Measurements from ENCODE around the gene STK26. TPM values are rescaled to one million over a fixed set of nuclear protein-coding genes. Genes with fewer than 3 reads are reported as not detected.
"Not testable (repeated sequence)": the region's sequence is repeated elsewhere in the genome, so short reads cannot be mapped to it uniquely, and the experiment has no call there.

Gene STK26
- total RNA-seq (2014; rRNA removed; shearing (Covaris generic)): 209 and 240 TPM in 2 replicates

DNA sequence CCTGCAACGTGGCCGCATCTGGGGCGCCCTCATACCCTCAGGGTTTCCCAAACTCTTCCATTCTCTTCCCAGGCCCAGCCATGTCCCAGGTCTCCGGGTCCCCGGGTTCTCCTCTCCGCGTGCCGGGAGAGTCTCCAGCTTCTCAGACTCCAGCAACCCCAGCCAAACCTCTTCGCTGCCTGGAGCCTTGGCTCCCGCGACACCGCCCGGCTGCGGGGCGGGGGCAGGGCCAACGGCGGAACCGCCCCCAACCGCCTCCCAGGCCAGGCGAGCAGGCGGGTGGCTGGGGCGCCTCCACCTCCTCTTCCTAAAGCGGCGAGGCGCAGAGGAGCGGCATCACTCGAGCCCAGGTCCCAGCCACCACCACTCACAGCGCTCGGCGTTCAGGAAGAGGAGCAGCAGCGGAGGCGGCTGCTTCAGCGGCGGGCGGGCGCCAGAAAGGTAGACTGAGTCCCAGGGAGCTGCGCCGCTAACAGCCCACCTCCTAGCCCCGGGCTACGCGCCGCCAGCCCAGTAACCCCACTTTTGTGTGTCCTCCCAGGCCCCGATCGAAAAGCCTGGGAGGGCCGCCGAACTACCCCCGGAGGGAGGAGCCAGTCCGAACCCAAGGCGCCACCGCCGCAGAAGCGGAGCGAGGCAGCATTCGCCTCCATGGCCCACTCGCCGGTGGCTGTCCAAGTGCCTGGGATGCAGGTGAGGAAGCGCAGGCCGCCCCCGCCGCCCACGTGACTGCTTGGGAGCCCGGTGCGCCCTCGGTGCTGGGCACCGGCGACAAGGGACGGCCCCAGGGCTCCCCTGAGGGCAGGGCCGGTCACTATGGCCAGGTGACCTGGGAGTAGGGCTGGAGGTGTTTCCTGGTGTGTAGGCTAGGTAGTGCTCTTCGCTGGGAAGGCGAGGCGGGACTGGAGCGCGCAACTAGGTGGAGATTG lies at the start of gene STK26:
Gene STK26 (plus strand): TSS at position 336 of the 929 bp plus-strand sequence. CDS start 316 bp downstream, at position 652.
- peak within 1 kb of the TSS; percentile 87 for H3K4me3 ChIP-seq (ENCODE audit: insufficient read depth, low read depth, low read length)
- H3K27me3 ChIP-seq (ENCODE audit: control insufficient read depth, insufficient read depth, low read length): no peaks in the 10 kb centered on the region
- peak; percentile 92 for DNase-seq
- no peaks in the 10 kb centered on the region for H3K36me3 ChIP-seq (replicated peaks; ENCODE audit: control insufficient read depth, insufficient read depth, low read length)

DNA sequence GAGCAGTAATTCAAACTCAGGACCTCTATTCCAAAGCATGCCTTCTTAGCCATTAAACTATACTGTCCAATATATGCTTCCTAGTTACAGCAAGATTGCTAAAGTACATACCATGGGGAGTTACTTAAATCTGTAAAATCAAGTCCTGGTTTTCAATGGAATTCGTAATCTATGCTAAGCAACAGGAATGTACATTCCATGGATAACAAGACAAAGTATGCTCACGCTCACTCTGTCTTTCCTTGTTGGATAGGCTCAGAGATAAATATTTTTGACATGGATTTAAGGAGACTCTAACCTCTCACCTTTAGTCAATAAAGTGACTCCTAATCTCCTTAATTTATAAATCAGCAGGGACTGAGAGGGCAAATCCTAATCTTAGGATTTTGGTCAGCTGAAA lies 47.3 kb upstream of the STK26 start:
- H3K4me3 ChIP-seq (ENCODE audit: insufficient read depth, low read depth, low read length): no peak overlapping the region
- no peaks in the 10 kb centered on the region for H3K36me3 ChIP-seq (replicated peaks; ENCODE audit: control insufficient read depth, insufficient read depth, low read length)
- no peak for DNase-seq
- H3K27me3 ChIP-seq (ENCODE audit: control insufficient read depth, insufficient read depth, low read length): no peaks in the 10 kb centered on the region

DNA sequence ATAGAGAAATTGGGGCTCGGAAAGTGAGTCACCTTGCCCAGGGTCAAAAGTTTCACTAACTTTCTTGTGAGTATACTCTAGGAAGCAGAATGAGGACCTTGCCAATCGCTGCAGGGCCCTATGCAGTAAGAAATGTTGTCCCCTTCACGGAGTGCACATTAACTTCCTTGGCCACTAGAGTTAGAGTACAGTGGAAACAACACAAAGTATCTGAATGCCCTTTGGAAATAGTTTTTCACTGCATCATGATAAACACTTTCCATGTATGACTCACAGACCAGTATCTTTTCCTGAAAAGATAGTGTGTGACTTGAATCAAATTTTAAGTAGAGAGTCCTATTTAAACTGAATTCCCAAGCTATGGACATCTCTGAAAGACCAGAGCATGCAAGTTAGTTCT lies 45.5 kb upstream of the STK26 start:
- Histone ChIP-seq H3K4me3 (ENCODE audit: insufficient read depth, low read depth, low read length) (no peak overlapping the region), H3K27me3 (ENCODE audit: control insufficient read depth, insufficient read depth, low read length) (no peaks in the 10 kb centered on the region), H3K36me3 (replicated peaks; ENCODE audit: control insufficient read depth, insufficient read depth, low read length) (no peaks in the 10 kb centered on the region)
- no peak for DNase-seq

- Histone ChIP-seq H3K27me3 (ENCODE audit: control insufficient read depth, insufficient read depth, low read length) (no peaks in the 10 kb centered on the region), H3K4me3 (ENCODE audit: insufficient read depth, low read depth, low read length) (no peak overlapping the region), H3K36me3 (replicated peaks; ENCODE audit: control insufficient read depth, insufficient read depth, low read length) (no peaks in the 10 kb centered on the region)
- DNase-seq: no peak
Measured at GRCh38 chrX:131979116-131979515, 44.0 kb upstream of the STK26 start.

GRCh38 chrX:131985526-131986049 lies 37.5 kb upstream of the STK26 start:
- Histone ChIP-seq H3K27me3 (ENCODE audit: control insufficient read depth, insufficient read depth, low read length) (no peaks in the 10 kb centered on the region), H3K36me3 (replicated peaks; ENCODE audit: control insufficient read depth, insufficient read depth, low read length) (no peaks in the 10 kb centered on the region), H3K4me3 (ENCODE audit: insufficient read depth, low read depth, low read length) (no peak overlapping the region)
- peak; percentile 9 for DNase-seq

GRCh38 chrX:131987252-131987651 lies 35.9 kb upstream of the STK26 start:
- Histone ChIP-seq H3K4me3 (ENCODE audit: insufficient read depth, low read depth, low read length) (no peak overlapping the region), H3K27me3 (ENCODE audit: control insufficient read depth, insufficient read depth, low read length) (no peaks in the 10 kb centered on the region), H3K36me3 (replicated peaks; ENCODE audit: control insufficient read depth, insufficient read depth, low read length) (no peaks in the 10 kb centered on the region)
- DNase-seq: no peak

- Histone ChIP-seq H3K36me3 (replicated peaks; ENCODE audit: control insufficient read depth, insufficient read depth, low read length) (no peaks in the 10 kb centered on the region), H3K27me3 (ENCODE audit: control insufficient read depth, insufficient read depth, low read length) (no peaks in the 10 kb centered on the region), H3K4me3 (ENCODE audit: insufficient read depth, low read depth, low read length) (no peak overlapping the region)
- no peak for DNase-seq
Measured at GRCh38 chrX:131988236-131988635, 34.9 kb upstream of the STK26 start.

DNA sequence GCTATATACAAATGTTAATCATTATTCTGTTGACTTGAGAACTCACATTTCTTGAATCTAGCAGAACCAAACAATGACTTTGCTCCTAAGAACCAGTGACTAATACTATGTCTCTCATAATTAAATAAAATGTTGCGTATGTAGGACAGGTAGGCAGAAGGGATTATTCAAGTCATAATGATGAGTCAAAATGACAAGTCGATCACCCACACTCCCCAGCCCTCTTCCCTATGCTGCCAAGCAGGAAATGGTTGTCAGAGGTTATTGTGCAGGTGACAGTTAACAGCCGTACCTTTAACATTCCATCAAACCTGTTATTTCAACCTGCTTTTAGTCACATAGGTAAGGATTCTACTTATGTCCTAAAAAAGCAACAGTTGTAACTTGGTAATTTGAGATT lies 22.0 kb upstream of the STK26 start:
- H3K36me3 ChIP-seq (replicated peaks; ENCODE audit: control insufficient read depth, insufficient read depth, low read length): no peaks in the 10 kb centered on the region
- H3K27me3 ChIP-seq (ENCODE audit: control insufficient read depth, insufficient read depth, low read length): no peaks in the 10 kb centered on the region
- no peak for DNase-seq

DNA sequence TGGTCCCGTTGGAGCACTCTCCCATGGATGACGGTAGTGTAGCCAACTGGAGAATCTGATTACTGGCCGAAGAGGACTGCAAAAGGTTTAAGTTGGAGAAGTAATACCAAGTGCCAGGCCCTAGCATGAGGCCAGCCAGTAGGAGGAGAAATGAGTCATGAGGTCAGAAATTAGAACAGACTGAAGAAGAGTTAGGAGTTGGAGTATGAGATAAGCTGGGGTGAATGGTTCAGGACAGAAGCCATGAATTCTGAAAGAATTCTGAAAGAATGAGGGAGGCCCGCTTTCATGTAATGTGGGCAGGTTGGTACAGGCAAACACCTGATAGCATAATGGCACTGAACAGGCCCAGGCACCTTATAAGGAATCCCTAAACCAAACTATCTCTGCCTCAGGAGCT lies 18.4 kb upstream of the STK26 start:
- no peak for DNase-seq
- Histone ChIP-seq H3K36me3 (replicated peaks; ENCODE audit: control insufficient read depth, insufficient read depth, low read length) (no peaks in the 10 kb centered on the region), H3K27me3 (ENCODE audit: control insufficient read depth, insufficient read depth, low read length) (no peaks in the 10 kb centered on the region), H3K4me3 (ENCODE audit: insufficient read depth, low read depth, low read length) (no peak overlapping the region)

More for the DNA sequence above, 22.0 kb upstream of the STK26 start:
- H3K4me3 ChIP-seq (ENCODE audit: insufficient read depth, low read depth, low read length): no peak overlapping the region

DNA sequence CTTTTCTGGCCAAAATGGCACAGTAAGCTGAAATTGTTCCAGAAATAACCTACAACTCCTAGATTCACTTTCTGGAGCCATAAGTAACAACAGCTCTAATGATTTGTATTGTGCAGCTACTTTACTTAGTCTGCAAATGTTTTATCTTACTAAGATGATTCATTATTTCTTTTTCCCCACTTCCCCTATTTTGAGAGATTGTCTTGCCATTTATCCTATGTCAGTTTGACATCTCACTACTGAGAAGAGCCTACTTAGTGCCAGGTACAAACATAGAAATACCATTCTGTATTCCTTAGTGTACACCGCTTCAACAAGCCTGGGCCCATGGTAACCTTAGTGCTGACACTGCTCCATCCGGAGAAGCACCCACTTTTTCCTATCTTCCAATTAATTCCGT lies 13.8 kb upstream of the STK26 start:
- no peak for DNase-seq
- Histone ChIP-seq H3K27me3 (ENCODE audit: control insufficient read depth, insufficient read depth, low read length) (no peaks in the 10 kb centered on the region), H3K36me3 (replicated peaks; ENCODE audit: control insufficient read depth, insufficient read depth, low read length) (no peaks in the 10 kb centered on the region), H3K4me3 (ENCODE audit: insufficient read depth, low read depth, low read length) (no peak overlapping the region)

- not testable (repeated sequence) for H3K4me3 ChIP-seq (ENCODE audit: insufficient read depth, low read depth, low read length); DNase-seq; H3K27me3 ChIP-seq (ENCODE audit: control insufficient read depth, insufficient read depth, low read length); H3K36me3 ChIP-seq (replicated peaks; ENCODE audit: control insufficient read depth, insufficient read depth, low read length)
Measured at GRCh38 chrX:132010213-132010612, 12.9 kb upstream of the STK26 start.

DNA sequence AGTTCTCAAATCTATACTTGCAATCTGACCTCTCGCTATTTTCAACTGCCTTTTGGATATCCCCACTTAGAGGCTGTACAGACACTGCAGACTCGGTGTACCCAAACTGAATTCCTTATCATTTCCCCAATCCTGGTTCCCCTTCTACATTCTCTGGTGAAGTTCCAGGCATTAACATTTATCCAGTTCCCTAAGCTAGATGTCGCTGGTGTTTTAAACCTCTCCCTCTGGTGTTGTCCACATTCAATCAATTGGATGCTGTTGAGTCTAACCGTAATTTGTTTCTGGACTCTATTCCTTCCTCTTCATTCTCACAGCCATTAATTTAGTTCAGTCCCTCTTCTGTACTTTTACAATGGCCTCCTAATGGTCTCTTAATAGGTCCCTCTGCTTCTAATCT lies 7.2 kb upstream of the STK26 start:
- no peak for DNase-seq
- H3K36me3 ChIP-seq (replicated peaks; ENCODE audit: control insufficient read depth, insufficient read depth, low read length): no peaks in the 10 kb centered on the region
- no peaks in the 10 kb centered on the region for H3K27me3 ChIP-seq (ENCODE audit: control insufficient read depth, insufficient read depth, low read length)
- no peak overlapping the region for H3K4me3 ChIP-seq (ENCODE audit: insufficient read depth, low read depth, low read length)

DNA sequence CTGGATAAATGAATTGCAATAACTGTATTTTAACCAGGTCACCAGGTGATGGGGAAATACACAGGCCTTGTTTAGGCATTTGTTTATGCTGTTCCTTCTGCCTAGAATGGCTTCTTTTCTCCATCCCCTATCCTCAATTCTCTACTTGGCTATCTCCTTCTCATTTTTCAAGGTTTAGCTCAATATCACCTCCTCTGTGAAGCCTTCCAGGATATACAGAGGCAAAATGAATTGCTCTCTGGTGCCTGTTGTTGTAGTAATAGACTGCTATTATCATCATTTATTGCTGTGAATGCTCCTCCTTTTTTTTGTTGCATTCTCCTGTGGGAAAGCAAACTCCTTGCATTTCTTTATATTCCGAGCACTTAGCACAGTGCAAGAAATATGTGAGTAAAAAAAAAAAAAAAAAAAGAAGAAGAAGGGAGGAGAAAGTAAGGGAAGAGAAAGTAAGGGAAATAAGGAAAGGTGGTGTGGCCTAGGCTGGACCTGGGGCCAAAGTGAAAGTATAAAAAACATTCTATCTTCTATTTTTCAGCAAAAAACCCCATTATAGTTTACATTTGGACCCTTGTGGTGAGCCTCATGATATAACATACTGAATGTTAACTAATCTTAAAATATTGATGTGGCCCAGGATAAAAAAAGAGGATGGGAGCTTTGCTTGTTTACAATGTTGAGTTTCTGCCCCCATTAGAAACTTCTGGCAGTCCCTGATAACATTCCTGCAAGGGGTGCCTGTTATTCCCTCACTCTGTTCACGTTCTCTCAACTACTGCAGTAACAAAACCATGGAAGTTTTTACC lies 6.3 kb upstream of the STK26 start:
- no peaks in the 10 kb centered on the region for H3K36me3 ChIP-seq (replicated peaks; ENCODE audit: control insufficient read depth, insufficient read depth, low read length)
- H3K27me3 ChIP-seq (ENCODE audit: control insufficient read depth, insufficient read depth, low read length): no peaks in the 10 kb centered on the region
- DNase-seq: no peak
- H3K4me3 ChIP-seq (ENCODE audit: insufficient read depth, low read depth, low read length): no peak overlapping the region

- no peak for DNase-seq
- Histone ChIP-seq H3K36me3 (replicated peaks; ENCODE audit: control insufficient read depth, insufficient read depth, low read length) (no peaks in the 10 kb centered on the region), H3K4me3 (ENCODE audit: insufficient read depth, low read depth, low read length) (no peak overlapping the region)
Measured at GRCh38 chrX:132017431-132018185, 5.5 kb upstream of the STK26 start.

More at GRCh38 chrX:132017431-132018185, 5.5 kb upstream of the STK26 start:
- H3K27me3 ChIP-seq (ENCODE audit: control insufficient read depth, insufficient read depth, low read length): no peaks in the 10 kb centered on the region

Data from H7 (cell line).